Esophagus squamous epithelium (tissue), 4 donors: ENCODE results near the gene SYTL1.

Experiments
- POLR2A ChIP-seq, 4 donors: fragments of 450-650 bp; IDR thresholded peaks; one replicate each; pipeline ENCODE4 v1.6.1; 2017; ENCODE audit warnings: antibody characterized with exemption in 4 of 4, mild to moderate bottlenecking in 4 of 4, moderate library complexity in 3 of 4
- TF ChIP-seq, protein P1 (sequence below), 6 experiments: fragments of 450-650 bp in 4 of 6; fragments of 200-600 bp in 2 of 6; sonication (generic) in 2 of 6; IDR thresholded peaks; one replicate each; pipeline ENCODE4 v1.5.1; 2016 to 2019; ENCODE audit warnings: antibody characterized with exemption in 6 of 6, mild to moderate bottlenecking in 4 of 6, moderate library complexity in 4 of 6

- TF ChIP-seq, protein P1, sequence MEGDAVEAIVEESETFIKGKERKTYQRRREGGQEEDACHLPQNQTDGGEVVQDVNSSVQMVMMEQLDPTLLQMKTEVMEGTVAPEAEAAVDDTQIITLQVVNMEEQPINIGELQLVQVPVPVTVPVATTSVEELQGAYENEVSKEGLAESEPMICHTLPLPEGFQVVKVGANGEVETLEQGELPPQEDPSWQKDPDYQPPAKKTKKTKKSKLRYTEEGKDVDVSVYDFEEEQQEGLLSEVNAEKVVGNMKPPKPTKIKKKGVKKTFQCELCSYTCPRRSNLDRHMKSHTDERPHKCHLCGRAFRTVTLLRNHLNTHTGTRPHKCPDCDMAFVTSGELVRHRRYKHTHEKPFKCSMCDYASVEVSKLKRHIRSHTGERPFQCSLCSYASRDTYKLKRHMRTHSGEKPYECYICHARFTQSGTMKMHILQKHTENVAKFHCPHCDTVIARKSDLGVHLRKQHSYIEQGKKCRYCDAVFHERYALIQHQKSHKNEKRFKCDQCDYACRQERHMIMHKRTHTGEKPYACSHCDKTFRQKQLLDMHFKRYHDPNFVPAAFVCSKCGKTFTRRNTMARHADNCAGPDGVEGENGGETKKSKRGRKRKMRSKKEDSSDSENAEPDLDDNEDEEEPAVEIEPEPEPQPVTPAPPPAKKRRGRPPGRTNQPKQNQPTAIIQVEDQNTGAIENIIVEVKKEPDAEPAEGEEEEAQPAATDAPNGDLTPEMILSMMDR (IDR thresholded peaks at IDR 0.05), result no peak
- no peak for TF ChIP-seq POLR2A (IDR thresholded peaks at IDR 0.05)
Measured at GRCh38 chr1:27318136-27318535, 23.7 kb upstream of the SYTL1 start.
